GM06990 (cell line): ENCODE data around the gene SULF2.

Experiments
- DNase-seq: peaks from one replicate; pipeline ENCODE4 v3.0.0-alpha.2; 2011; ENCODE audit not compliant: insufficient read length; ENCODE audit errors: extremely low read depth
- H3K27me3 ChIP-seq: replicated peaks from 2 replicates; pipeline ENCODE4 v1.6.0; 2011; ENCODE audit warnings: low read length; ENCODE audit not compliant: control insufficient read depth, insufficient read depth
- H3K36me3 ChIP-seq: 2 replicates; pipeline ENCODE4 v1.5.1; 2011; ENCODE audit warnings: low read length; ENCODE audit not compliant: control insufficient read depth, insufficient read depth
- H3K4me3 ChIP-seq: replicated peaks from 2 replicates; pipeline ENCODE4 v1.5.1; 2011; ENCODE audit warnings: low read depth, mild to moderate bottlenecking, control low read depth, low read length
- TF ChIP-seq, protein P1 (sequence below): IDR thresholded peaks from 2 replicates; pipeline ENCODE4 v1.5.1; 2011; ENCODE audit warnings: low read length, control low read depth, mild to moderate bottlenecking, inconsistent platforms; ENCODE audit not compliant: insufficient read depth, poor library complexity, severe bottlenecking

Gene SULF2

DNA sequence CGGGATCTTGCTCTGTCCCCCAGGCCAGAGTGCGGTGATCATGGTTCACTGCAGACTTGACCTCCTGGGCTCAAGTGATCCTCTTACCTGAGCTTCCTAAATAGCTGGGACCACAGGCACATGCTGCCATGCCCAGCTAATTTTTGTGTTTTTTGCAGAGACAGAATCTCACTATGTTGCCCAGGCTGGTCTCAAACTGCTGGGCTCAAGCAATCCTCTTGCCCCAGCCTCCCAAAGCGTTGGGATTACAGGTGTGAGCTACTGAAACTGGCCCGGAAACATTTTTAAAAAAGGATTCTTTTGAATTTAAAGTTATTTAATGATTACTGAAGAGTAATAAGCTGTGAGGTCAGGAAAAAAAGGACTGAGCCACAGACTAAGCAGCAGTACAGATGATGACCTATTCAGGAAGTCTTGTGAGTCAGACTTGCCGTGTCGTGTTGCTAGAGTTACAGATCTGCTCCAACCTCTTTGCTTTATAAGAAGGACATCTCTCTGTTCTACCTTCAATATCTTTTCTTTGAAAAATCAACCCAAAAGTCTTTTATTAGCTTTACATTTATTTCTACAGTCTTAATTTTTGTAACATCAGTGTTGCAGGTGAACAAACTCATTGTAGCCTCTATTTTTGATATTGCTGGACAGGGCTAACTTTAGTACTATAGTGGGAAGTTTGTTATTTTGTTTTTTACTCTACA, 174.9 kb downstream of the SULF2 start:
- H3K36me3 ChIP-seq = peaks cover 8% of the 10 kb centered on the region
- H3K4me3 ChIP-seq = no peak overlapping the region
- TF ChIP-seq, protein P1, sequence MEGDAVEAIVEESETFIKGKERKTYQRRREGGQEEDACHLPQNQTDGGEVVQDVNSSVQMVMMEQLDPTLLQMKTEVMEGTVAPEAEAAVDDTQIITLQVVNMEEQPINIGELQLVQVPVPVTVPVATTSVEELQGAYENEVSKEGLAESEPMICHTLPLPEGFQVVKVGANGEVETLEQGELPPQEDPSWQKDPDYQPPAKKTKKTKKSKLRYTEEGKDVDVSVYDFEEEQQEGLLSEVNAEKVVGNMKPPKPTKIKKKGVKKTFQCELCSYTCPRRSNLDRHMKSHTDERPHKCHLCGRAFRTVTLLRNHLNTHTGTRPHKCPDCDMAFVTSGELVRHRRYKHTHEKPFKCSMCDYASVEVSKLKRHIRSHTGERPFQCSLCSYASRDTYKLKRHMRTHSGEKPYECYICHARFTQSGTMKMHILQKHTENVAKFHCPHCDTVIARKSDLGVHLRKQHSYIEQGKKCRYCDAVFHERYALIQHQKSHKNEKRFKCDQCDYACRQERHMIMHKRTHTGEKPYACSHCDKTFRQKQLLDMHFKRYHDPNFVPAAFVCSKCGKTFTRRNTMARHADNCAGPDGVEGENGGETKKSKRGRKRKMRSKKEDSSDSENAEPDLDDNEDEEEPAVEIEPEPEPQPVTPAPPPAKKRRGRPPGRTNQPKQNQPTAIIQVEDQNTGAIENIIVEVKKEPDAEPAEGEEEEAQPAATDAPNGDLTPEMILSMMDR = no peak
- DNase-seq = peak; percentile 46
- H3K27me3 ChIP-seq = no peaks in the 10 kb centered on the region

DNA sequence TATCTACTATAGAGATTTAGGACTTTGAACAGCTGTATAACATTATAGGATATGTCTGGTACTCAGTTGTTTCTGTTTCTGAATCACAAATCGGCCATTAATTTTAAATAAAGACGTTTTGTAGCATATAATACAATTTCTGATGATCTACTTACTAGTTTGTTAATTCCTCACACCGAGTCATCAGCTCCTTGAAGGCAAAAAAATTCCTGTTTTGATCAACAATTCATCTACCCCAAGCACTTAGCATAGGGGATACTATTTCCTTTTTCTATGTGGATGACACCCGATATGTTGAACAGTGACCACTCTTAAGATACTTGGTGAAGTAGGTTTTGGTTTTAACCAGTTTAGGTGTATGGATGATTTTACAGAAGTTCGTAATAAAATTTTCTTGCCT, 176.3 kb downstream of the SULF2 start:
- TF ChIP-seq, protein P1 = no peak
- no peak for DNase-seq
- Histone ChIP-seq H3K4me3 (no peak overlapping the region), H3K27me3 (no peaks in the 10 kb centered on the region), H3K36me3 (peaks cover 6% of the 10 kb centered on the region)
